Measurements from ENCODE around the gene PPP2R3A.
"Not testable (repeated sequence)": the region's sequence is repeated elsewhere in the genome, so short reads cannot be mapped to it uniquely, and the experiment has no call there.

PPP2R3A gene, protein sequence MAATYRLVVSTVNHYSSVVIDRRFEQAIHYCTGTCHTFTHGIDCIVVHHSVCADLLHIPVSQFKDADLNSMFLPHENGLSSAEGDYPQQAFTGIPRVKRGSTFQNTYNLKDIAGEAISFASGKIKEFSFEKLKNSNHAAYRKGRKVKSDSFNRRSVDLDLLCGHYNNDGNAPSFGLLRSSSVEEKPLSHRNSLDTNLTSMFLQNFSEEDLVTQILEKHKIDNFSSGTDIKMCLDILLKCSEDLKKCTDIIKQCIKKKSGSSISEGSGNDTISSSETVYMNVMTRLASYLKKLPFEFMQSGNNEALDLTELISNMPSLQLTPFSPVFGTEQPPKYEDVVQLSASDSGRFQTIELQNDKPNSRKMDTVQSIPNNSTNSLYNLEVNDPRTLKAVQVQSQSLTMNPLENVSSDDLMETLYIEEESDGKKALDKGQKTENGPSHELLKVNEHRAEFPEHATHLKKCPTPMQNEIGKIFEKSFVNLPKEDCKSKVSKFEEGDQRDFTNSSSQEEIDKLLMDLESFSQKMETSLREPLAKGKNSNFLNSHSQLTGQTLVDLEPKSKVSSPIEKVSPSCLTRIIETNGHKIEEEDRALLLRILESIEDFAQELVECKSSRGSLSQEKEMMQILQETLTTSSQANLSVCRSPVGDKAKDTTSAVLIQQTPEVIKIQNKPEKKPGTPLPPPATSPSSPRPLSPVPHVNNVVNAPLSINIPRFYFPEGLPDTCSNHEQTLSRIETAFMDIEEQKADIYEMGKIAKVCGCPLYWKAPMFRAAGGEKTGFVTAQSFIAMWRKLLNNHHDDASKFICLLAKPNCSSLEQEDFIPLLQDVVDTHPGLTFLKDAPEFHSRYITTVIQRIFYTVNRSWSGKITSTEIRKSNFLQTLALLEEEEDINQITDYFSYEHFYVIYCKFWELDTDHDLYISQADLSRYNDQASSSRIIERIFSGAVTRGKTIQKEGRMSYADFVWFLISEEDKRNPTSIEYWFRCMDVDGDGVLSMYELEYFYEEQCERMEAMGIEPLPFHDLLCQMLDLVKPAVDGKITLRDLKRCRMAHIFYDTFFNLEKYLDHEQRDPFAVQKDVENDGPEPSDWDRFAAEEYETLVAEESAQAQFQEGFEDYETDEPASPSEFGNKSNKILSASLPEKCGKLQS (N-terminal part only)

GRCh38 chr3:135965506-135966270 lies at the start of gene PPP2R3A:
TSS of gene PPP2R3A (plus strand) at chr3:135965728. CDS start at chr3:136001499, 35,771 bp downstream.
- DNase-seq, result peak; percentile 92

- DNase-seq, result no peak
Measured at GRCh38 chr3:135916310-135916709, 49.2 kb upstream of the PPP2R3A start.

DNA sequence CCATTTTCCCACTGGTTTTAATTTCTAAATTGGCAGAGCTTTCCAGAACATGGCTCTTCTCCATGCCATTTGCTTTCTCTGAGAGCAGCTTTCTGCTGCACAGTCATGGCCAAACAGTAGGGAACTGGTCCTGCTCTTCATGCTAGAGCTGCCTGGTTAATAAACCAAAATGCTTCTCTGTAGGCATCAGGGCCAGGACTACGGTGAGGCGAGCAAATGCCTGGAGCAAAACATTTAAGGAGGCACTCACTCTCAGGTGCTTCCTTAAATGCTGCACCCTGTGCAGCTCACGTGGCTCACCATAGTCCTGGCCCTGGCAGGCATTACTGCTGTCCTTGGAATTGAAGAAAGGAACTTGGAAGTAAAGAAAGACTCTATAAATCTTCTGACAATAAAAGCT lies 48.5 kb upstream of the PPP2R3A start:
- no peak for DNase-seq

- no peak for DNase-seq
Measured at GRCh38 chr3:135917927-135918597, 47.5 kb upstream of the PPP2R3A start.

GRCh38 chr3:135918600-135918999 lies 46.9 kb upstream of the PPP2R3A start:
- DNase-seq, result peak; percentile 49

GRCh38 chr3:135920275-135920674 lies 45.3 kb upstream of the PPP2R3A start:
- no peak for DNase-seq

GRCh38 chr3:135922903-135923250 lies 42.7 kb upstream of the PPP2R3A start:
- DNase-seq, result no peak

- no peak for DNase-seq
Measured at GRCh38 chr3:135924506-135924905, 41.0 kb upstream of the PPP2R3A start.

- DNase-seq, result no peak
Measured at GRCh38 chr3:135926664-135927063, 38.9 kb upstream of the PPP2R3A start.

DNA sequence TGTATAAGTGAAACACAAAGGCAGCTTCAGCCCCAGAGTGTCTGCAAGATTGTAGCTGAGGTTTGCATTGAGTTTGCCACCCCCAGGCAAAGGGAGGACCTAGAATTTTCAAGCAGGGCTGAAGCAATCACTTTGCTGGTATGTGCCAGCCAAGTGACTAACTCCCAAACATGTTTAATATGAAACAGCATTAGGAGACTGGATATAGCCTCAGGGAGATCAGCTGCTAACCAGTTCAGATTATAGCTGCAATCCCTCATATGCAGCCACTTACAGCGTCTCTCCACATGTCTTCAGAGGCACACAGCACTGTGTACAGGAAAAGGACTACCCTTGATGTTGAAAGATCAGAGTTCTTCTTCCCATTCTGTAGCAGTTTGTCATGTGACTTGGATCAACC lies 38.4 kb upstream of the PPP2R3A start:
- DNase-seq, result no peak

DNA sequence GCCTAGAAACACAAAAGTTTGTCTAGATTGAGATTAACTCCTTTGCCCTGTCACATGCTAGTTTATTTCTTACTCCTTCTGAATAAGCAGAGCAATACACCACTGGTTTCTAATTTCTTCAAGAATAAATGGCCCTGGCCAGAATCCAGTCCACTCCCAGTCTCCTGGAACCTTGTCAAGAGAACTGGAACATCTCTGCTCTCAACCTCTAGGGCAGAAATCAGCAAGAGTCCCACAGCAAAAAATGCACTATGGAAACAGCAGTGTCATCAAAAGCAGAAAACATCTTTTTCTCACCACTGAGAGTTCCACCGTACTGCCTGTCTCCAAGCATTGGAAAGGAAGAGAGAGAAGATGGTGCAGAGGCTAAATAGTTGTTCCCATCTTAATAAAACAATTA lies 35.9 kb upstream of the PPP2R3A start:
- DNase-seq, result no peak

DNA sequence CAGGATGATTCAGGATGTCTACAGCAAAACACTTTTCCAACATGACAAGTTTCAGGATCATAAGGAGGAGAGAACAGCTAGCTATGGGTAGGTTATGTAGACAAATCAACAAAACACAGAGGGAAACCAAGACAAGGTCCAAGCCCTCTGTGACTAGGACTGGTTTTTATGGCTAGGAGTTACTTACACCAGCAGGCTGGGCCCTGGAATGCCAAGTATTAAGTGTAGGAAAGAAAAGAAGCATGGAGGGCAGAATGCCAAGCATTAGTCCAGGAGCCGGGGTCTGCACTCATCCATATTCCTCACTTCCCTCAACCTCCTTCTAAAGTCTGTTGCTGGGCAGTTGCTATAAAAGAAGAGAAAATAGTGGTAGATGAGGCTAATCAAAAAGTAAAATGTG lies 35.3 kb upstream of the PPP2R3A start:
- DNase-seq, result no peak

- DNase-seq, result not testable (repeated sequence)
Measured at GRCh38 chr3:135935171-135935570, 30.4 kb upstream of the PPP2R3A start.

DNA sequence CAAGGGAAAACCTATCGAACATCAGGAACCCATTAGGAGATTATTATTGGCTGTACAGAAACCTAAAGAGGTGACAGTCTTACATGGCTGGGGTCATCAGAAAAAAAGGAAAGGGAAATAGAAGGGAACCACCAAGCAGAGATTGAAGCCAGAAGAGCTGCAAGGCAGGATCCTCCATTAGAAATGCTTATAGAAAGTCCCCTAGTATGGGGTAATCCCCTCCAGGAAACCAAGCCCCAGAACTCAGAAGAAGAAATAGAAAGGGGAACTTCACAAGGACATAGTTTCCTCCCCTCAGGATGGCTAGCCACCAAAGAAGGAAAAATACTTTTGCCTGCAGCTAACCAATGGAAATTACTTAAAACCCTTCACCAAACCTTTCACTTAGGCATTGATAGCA lies 27.8 kb upstream of the PPP2R3A start:
- peak; percentile 4 for DNase-seq

- no peak for DNase-seq
Measured at GRCh38 chr3:135944831-135945230, 20.7 kb upstream of the PPP2R3A start.

DNA sequence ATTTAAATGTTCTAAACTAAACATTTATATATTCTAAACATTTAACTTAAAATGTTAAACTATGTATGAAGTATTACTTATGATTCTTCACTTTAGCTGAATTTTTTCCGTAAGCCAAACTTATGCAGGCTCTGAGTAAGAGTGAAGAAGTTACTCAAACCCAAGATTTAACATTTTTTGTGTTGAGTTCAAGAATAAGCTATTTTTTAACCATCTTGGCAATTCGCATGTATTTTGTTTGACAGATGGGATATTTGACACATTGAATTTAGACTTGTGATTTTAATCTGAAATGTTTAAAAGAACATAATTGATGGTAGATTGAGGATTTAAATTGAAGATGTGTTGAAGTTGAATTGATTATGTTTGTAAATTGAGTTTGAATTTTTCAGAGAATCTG lies 14.6 kb upstream of the PPP2R3A start:
- DNase-seq, result no peak

- DNase-seq, result no peak
Measured at GRCh38 chr3:135964160-135964955, 1.2 kb upstream of the PPP2R3A start.

- DNase-seq, result no peak
Measured at GRCh38 chr3:135965129-135965505, 411 bp upstream of the PPP2R3A start.

DNA sequence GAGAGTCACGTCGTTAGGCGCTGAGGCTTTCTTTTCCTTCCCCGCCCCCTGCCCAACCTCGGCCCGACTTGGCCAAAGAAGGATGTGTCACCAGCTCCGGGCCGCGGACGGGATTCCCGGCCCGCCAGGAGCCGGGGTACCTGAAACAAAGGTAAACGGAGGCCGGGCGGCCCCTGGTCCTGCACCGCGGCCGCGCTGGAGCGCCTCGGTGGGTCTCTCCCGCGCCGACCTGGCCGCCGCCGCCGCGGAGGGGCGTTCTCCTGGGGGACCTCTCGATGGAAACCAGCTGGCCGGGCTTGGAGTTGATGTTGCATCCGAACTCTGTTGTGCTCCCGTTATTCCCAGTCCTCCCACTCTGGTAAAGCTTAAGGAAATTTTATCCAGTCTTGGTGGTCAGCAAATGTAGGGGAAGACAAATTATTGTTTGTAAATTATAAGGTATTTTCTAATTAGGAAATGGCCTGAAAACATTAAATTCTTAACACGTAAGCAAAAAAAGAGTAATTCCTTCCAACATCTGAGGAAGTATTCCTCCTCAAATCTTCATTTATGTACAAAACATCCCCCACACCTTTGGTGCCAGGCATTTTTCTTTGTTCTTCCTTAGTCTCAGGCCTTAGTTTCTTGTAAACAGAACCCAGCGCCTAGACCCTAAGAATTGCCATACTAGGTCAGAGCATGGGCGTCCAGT lies 888 bp downstream of the PPP2R3A start:
- peak; percentile 24 for DNase-seq

GRCh38 chr3:135966962-135967274 lies 1.4 kb downstream of the PPP2R3A start:
- DNase-seq, result no peak

DNA sequence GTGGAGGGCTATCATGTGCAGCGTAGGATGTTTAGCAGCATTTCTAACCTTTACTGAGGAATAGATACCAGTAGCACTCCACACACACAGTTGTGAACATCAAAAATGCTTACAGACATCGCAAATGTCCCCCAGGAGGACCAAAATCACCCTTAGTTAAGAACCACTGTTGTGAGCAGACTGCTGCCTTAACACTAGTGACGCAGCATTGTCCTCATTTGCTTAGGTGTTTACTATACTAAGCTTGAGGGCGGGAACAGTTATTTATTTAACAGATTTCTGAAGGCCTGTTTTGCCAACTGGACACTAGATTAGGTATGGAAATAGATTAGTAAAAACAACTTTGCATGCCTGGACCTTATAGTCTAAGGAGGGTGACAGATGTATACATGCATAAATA lies 2.3 kb downstream of the PPP2R3A start:
- no peak for DNase-seq
